ENCODE data around the gene KAZN.

The KAZN gene

GRCh38 chr1:14910984-14911721, 312.7 kb downstream of the KAZN start:
- DNase-seq (ENCODE audit: low read depth): peak; percentile 14
- no peak overlapping the region for H3K4me3 ChIP-seq (ENCODE audit: low read length)
- TF ChIP-seq, protein P1, sequence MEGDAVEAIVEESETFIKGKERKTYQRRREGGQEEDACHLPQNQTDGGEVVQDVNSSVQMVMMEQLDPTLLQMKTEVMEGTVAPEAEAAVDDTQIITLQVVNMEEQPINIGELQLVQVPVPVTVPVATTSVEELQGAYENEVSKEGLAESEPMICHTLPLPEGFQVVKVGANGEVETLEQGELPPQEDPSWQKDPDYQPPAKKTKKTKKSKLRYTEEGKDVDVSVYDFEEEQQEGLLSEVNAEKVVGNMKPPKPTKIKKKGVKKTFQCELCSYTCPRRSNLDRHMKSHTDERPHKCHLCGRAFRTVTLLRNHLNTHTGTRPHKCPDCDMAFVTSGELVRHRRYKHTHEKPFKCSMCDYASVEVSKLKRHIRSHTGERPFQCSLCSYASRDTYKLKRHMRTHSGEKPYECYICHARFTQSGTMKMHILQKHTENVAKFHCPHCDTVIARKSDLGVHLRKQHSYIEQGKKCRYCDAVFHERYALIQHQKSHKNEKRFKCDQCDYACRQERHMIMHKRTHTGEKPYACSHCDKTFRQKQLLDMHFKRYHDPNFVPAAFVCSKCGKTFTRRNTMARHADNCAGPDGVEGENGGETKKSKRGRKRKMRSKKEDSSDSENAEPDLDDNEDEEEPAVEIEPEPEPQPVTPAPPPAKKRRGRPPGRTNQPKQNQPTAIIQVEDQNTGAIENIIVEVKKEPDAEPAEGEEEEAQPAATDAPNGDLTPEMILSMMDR (conservative IDR thresholded peaks at IDR 0.05; ENCODE audit: low read length): no peak

DNA sequence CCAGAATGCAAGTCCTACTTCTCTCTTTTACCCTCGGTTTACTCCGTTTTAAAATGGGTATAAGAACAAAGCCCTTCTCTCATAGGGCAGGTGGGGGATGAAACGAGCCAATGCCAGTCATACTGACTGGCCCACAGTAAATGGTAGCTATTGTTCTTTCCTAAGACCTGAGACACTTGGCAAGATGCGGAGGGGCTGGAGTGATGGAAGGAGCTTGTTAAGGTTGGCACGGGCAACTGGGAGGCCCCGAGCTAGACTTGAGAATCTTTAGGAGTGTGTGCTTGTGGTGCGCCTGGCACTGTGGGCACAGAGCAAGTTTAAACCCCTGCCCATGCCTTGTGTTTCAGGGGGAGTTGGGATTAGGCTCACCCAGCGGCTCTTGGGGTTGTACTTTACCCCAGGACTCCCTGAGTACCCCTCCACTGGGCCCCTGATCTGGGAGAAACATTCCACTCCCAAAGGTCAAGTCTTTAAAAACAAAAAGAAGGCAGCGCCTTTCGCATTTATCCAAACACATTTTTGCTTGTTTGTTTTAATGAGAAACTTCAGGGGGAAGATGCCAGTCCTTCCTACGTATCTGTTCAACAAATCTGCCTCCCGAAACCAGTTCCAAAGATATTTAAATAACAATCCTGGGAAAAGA, 314.5 kb downstream of the KAZN start:
- TF ChIP-seq, protein P1 (conservative IDR thresholded peaks at IDR 0.05; ENCODE audit: low read length): no peak
- H3K4me3 ChIP-seq (ENCODE audit: low read length): no peak overlapping the region
- DNase-seq (ENCODE audit: low read depth): no peak

GRCh38 chr1:14913482-14914177, 315.1 kb downstream of the KAZN start:
- H3K4me3 ChIP-seq (ENCODE audit: low read length): no peak overlapping the region
- DNase-seq (ENCODE audit: low read depth): no peak
- TF ChIP-seq, protein P1 (conservative IDR thresholded peaks at IDR 0.05; ENCODE audit: low read length): no peak

- no peak overlapping the region for H3K4me3 ChIP-seq (ENCODE audit: low read length)
These were observed 316.0 kb downstream of the KAZN start for GRCh38 chr1:14914351-14914988.

GRCh38 chr1:14915356-14916054, 317.0 kb downstream of the KAZN start:
- no peak overlapping the region for H3K4me3 ChIP-seq (ENCODE audit: low read length)
- TF ChIP-seq, protein P1 (conservative IDR thresholded peaks at IDR 0.05; ENCODE audit: low read length): peak; percentile 93
- no peak for DNase-seq (ENCODE audit: low read depth)

More at GRCh38 chr1:14914351-14914988, 316.0 kb downstream of the KAZN start:
- TF ChIP-seq, protein P1 (conservative IDR thresholded peaks at IDR 0.05; ENCODE audit: low read length): no peak
- no peak for DNase-seq (ENCODE audit: low read depth)

- TF ChIP-seq, protein P1 (conservative IDR thresholded peaks at IDR 0.05; ENCODE audit: low read length): no peak
- H3K4me3 ChIP-seq (ENCODE audit: low read length): no peak overlapping the region
- no peak for DNase-seq (ENCODE audit: low read depth)
These were observed 320.8 kb downstream of the KAZN start for GRCh38 chr1:14919289-14919688.
